HepG2 (cell line): ENCODE measurements around the gene CDK9. TPM values are rescaled to one million over a fixed set of nuclear protein-coding genes. Genes with fewer than 3 reads are reported as not detected.

Source experiments
- ATAC-seq: fragments of 200-7000 bp; cut with Tn5 transposase; 3 replicates; pipeline ENCODE4 v1.9.1; 2020; ENCODE audit warnings: mild to moderate bottlenecking, moderate library complexity
- BruUV-seq: library from RNA; stranded (reverse); fragments of 400-500 nt; replicated peaks from 2 replicates; lab custom pipeline; 2021; lab: Mats Ljungman, UMichigan
- CTCF ChIA-PET: fragments of 300-600 bp; formaldehyde crosslinking; extraction: SDS; loops from one replicate; lab custom pipeline; 2021; ENCODE audit warnings: low total read pairs, inconsistent platforms, low intra/inter-chr PET ratio; lab: Yijun Ruan, JAX
- POLR2A ChIA-PET: fragments of 350-600 bp; sonication (Branson Sonifier 250); formaldehyde crosslinking; loops from one replicate; lab custom pipeline; 2020; ENCODE audit warnings: antibody characterized with exemption, inconsistent platforms; lab: Yijun Ruan, JAX
- DNase-seq: peaks from one replicate; pipeline ENCODE4 v3.0.0-alpha.2; 2015; ENCODE audit warnings: low spot score
- FAIRE-seq: peaks from 3 replicates; lab custom pipeline; 2011; peaks lifted over from hg19 to GRCh38; lab: Jason Lieb, UNC
- H2AFZ ChIP-seq: one replicate; pipeline ENCODE4 v1.6.1; 2011; ENCODE audit warnings: low read length, inconsistent platforms
- H3K27ac ChIP-seq: fragments of 300-600 bp; 3 replicates; pipeline ENCODE4 v1.8.0; 2011; ENCODE audit warnings: mixed run types, mild to moderate bottlenecking, mixed read lengths, low read length, inconsistent platforms; ENCODE audit not compliant: insufficient read depth; ENCODE audit errors: extremely low read length
- H3K27me3 ChIP-seq, 2 experiments: fragments of 200-600 bp in 1 of 2; 2 replicates in 1 of 2; 3 replicates in 1 of 2; pipeline versions ENCODE4 v1.6.0 to v1.8.0; 2011; ENCODE audit warnings: low read length in 2 of 2, mild to moderate bottlenecking in 2 of 2, moderate library complexity in 2 of 2, inconsistent platforms in 1 of 2; ENCODE audit not compliant: insufficient read depth in 2 of 2, control insufficient read depth in 1 of 2
- H3K36me3 ChIP-seq, 2 experiments: fragments of 200-600 bp in 1 of 2; replicated peaks in 1 of 2; 2 replicates in 1 of 2; 3 replicates in 1 of 2; pipeline versions ENCODE4 v1.5.1 to v1.8.0; 2011; ENCODE audit warnings: low read length in 2 of 2, inconsistent platforms in 1 of 2; ENCODE audit not compliant: insufficient read depth in 2 of 2, control insufficient read depth in 1 of 2
- H3K4me1 ChIP-seq: 2 replicates; pipeline ENCODE4 v1.5.1; 2012; ENCODE audit warnings: low read length, inconsistent platforms; ENCODE audit not compliant: insufficient read depth
- H3K4me2 ChIP-seq: 2 replicates; pipeline ENCODE4 v1.6.0; 2011; ENCODE audit warnings: low read depth, low read length, inconsistent platforms
- H3K4me3 ChIP-seq, 3 experiments: fragments of 200-600 bp in 1 of 3; sonication (generic), shearing (Covaris generic) in 1 of 3; replicated peaks in 1 of 3; 2 replicates each; pipeline ENCODE4 v1.5.1; 2011 to 2016; ENCODE audit warnings: low read length in 3 of 3, inconsistent platforms in 2 of 3, low read depth in 2 of 3, mild to moderate bottlenecking in 2 of 3, control low read depth in 1 of 3, mixed read lengths in 1 of 3; ENCODE audit not compliant: insufficient read depth in 1 of 3
- H3K79me2 ChIP-seq: one replicate; pipeline ENCODE4 v1.6.1; 2011; ENCODE audit warnings: low read length, inconsistent platforms; ENCODE audit not compliant: insufficient read depth
- H3K9ac ChIP-seq: 2 replicates; pipeline ENCODE4 v1.6.0; 2011; ENCODE audit warnings: mild to moderate bottlenecking, low read depth, low read length, inconsistent platforms; ENCODE audit not compliant: insufficient read depth
- H3K9me3 ChIP-seq: 2 replicates; pipeline ENCODE4 v1.5.1; 2012; ENCODE audit warnings: mild to moderate bottlenecking, low read length
- H4K20me1 ChIP-seq: 2 replicates; pipeline ENCODE4 v1.6.0; 2011; ENCODE audit warnings: inconsistent platforms, mild to moderate bottlenecking, low read length, moderate library complexity; ENCODE audit not compliant: insufficient read depth
- EED ChIP-seq: sonication (generic); formaldehyde crosslinking; IDR thresholded peaks from 2 replicates; pipeline ENCODE4 v1.5.0; 2020; ENCODE audit warnings: mild to moderate bottlenecking, missing genetic modification reagents
- MTA3 ChIP-seq: sonication (generic); formaldehyde crosslinking; IDR thresholded peaks from 2 replicates; pipeline ENCODE4 v1.4.0; 2020; ENCODE audit warnings: missing genetic modification reagents
- PHF8 ChIP-seq: sonication (generic); formaldehyde crosslinking; IDR thresholded peaks from 2 replicates; pipeline ENCODE4 v1.5.0; 2020; ENCODE audit warnings: missing genetic modification reagents
- SAFB2 ChIP-seq: sonication (generic); formaldehyde crosslinking; IDR thresholded peaks from 2 replicates; pipeline ENCODE4 v1.5.1; 2020; ENCODE audit warnings: missing genetic modification reagents, low read depth, mild to moderate bottlenecking, borderline replicate concordance
- USF2 ChIP-seq, 2 experiments: sonication (generic) in 1 of 2; formaldehyde crosslinking in 1 of 2; IDR thresholded peaks; 2 replicates each; pipeline versions ENCODE4 v1.5.1 to v1.6.1; 2011 to 2020; ENCODE audit warnings: borderline replicate concordance in 1 of 2, low read depth in 1 of 2, low read length in 1 of 2, mild to moderate bottlenecking in 1 of 2, missing genetic modification reagents in 1 of 2, moderate library complexity in 1 of 2
- ZNF280D ChIP-seq: sonication (generic); formaldehyde crosslinking; IDR thresholded peaks from 2 replicates; pipeline ENCODE4 v1.5.1; 2020; ENCODE audit warnings: mild to moderate bottlenecking, missing genetic modification reagents
- ZNF768 ChIP-seq: sonication (generic); formaldehyde crosslinking; IDR thresholded peaks from 2 replicates; pipeline ENCODE4 v1.4.0; 2020; ENCODE audit warnings: missing genetic modification reagents
- WGBS: methylation state at CpG from one replicate; pipeline ENCODE4 v1.1.6; 2017; ENCODE audit warnings: low lambda C conversion rate; 5-methylcytosine and 5-hydroxymethylcytosine counted together
- in situ Hi-C: cut with HindIII; loops from 2 replicates; pipeline ENCODE4 v1.10.0; 2017; ENCODE audit warnings: low pct_unique_long_range_greater_than_20kb; ENCODE audit not compliant: extremely low pct_ligation_motif_present
- intact Hi-C: fragments of 100-400 bp; cut with micrococcal nuclease; formaldehyde crosslinking; loops from one replicate; pipeline ENCODE4 v1.10.0; 2022; ENCODE audit not compliant: unreplicated experiment
- polyA plus RNA-seq, 8 experiments: library from polyadenylated mRNA; depleted of rRNA in 3 of 8; stranded (reverse) in 7 of 8; unstranded in 1 of 8; fragments of >200 nt; fragmentation: Illumina TruSeq in 4 of 8; extraction: Trizol in 4 of 8; gene quantifications; 2 replicates each; pipeline versions ENCODE4 v1.2.1 to v1.2.3, GENCODE V29; 2011 to 2016; ENCODE audit warnings: low read depth in 4 of 8, missing spikeins in 1 of 8, mixed read lengths in 1 of 8; ENCODE audit not compliant: insufficient read depth in 1 of 8
- total RNA-seq, 5 experiments: library from RNA; depleted of rRNA; stranded (reverse); fragments of >200 nt; fragmentation: Illumina TruSeq; extraction: Trizol; gene quantifications; 2 replicates each; pipeline ENCODE4 v1.2.3, GENCODE V29; 2016; ENCODE audit warnings: low read depth in 1 of 5

Gene CDK9
- total and polyA plus RNA-seq, 2 of the 13 experiments (the other 11 are each of a cell fraction or from before 2014, with no cell fraction given): 16.8 to 21.5 TPM

DNA sequence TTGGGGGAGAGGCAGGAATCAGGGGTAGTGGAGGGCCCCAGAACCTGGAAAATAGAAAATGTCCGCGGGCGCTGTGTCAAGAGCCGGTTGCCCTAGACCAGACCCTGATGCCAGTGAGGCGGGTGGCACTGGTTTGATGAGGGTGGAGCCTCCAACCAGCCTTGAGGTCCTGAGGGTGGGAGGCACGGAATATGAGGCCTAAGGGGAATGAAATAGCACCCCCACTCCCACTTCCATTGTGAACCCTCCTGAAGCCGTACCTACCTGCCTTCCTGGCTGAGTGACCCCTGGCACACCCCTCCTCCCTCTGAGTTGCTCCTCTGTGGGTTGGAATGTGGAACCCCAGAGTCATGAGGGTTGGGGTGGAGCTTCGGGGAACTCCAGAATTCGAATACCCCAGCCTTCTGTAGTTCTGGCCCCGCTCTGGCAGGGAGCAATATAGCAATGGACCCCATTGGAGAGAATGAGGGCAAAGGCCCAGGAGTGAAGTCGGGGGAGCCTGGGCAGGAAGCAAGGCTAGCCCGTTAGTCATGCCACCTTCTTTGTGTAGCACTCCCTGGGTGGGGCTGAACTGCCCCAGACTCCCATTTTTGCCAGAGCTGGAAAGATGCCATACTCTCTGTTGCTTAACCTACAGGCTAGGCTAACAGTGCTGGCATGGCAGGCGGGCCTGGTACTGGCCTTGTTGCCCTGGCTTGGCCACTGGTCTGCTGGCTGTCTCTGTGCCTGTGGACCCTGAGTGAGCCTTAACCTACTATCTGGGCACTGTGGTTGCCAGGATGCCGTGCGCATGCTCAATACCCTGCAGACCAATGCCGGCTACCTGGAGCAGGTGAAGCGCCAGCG, 17.9 kb downstream of the CDK9 start:
- H4K20me1 ChIP-seq: no peaks in the 10 kb centered on the region; the same call in 1 of the 2 replicates
- in situ Hi-C loops: no loop called here
- TF ChIP-seq ZNF768 (CRISPR knock-in tag) (peak; percentile 16; the same call in 1 of the 2 replicates), SAFB2 (no peak), ZNF280D (CRISPR knock-in tag) (no peak), MTA3 (no peak), USF2 (IDR thresholded peaks at IDR 0.05; ENCODE audit: low read depth, low read length) (no peak), USF2 (CRISPR knock-in tag; IDR thresholded peaks at IDR 0.05; ENCODE audit: borderline replicate concordance) (0 out of 2 replicates have a peak, but pooled peaks have one; percentile 6), PHF8 (CRISPR knock-in tag) (no peak), EED (CRISPR knock-in tag) (0 out of 2 replicates have a peak, but pooled peaks have one; percentile 4)
- TF ChIP-seq, all 625 proteins: peak for 3
- Histone ChIP-seq H3K4me2 (peak overlapping the region; percentile 97), H3K4me3 (peak overlapping the region; percentile 78 to 93 (median 84)), H3K27ac (peak overlapping the region; percentile 86), H3K9ac (peak overlapping the region; percentile 90), H3K4me1 (peaks cover 36% of the 10 kb centered on the region), H3K36me3 (peaks cover 8 to 24% of the 10 kb centered on the region in 2 experiments; a peak in 4 of 5 replicates), H3K79me2 (peaks cover 15% of the 10 kb centered on the region), H2AFZ (no peak overlapping the region), H3K27me3 (no peaks in the 10 kb centered on the region; a peak in 1 of 5 replicates), H3K9me3 (no peaks in the 10 kb centered on the region)
- FAIRE-seq: no peak
- TSS peak; percentile 62 for BruUV-seq
- peak; percentile 2; the same call in 2 of the 3 replicates for ATAC-seq
- POLR2A ChIA-PET: interaction anchor here (0.7 to 1.2 kb wide), 5 partner anchors 11 to 118 kb away, joined by 3 to 5 read pairs (median 5); partner anchors contain the start of gene CDK9
- intact Hi-C loops: loop anchor here (2.0 to 5.0 kb wide), 2 partner anchors 69 to 114 kb away; partner anchors contain the start of genes ST6GALNAC4 and TOR2A
- DNase-seq: no peak
- WGBS: 24% methylated on average over 5 of the region's 18 CpGs
- CTCF ChIA-PET: interaction anchor here (1.7 kb wide), 1 partner anchor 22 kb away, joined by 3 read pairs; no protein-coding TSS in a partner anchor
